Placental pericyte (primary cell): Measurements from ENCODE around the gene OTUD4. TPM values are rescaled to one million over a fixed set of nuclear protein-coding genes. Genes with fewer than 3 reads are reported as not detected.

Source experiments
- small RNA-seq: library from RNA; depleted of rRNA; stranded (forward); fragments of <200 nt; gene quantifications from one replicate; pipeline ENCODE3, GENCODE V24; 2012; ENCODE audit warnings: low replicate concordance
- total RNA-seq: library from RNA; depleted of rRNA; stranded (reverse); fragments of >200 nt; gene quantifications from 2 replicates; pipeline ENCODE4 v1.2.3, GENCODE V29; 2012

The OTUD4 gene
- 20.4 and 48.0 TPM in 2 replicates for total RNA-seq

DNA sequence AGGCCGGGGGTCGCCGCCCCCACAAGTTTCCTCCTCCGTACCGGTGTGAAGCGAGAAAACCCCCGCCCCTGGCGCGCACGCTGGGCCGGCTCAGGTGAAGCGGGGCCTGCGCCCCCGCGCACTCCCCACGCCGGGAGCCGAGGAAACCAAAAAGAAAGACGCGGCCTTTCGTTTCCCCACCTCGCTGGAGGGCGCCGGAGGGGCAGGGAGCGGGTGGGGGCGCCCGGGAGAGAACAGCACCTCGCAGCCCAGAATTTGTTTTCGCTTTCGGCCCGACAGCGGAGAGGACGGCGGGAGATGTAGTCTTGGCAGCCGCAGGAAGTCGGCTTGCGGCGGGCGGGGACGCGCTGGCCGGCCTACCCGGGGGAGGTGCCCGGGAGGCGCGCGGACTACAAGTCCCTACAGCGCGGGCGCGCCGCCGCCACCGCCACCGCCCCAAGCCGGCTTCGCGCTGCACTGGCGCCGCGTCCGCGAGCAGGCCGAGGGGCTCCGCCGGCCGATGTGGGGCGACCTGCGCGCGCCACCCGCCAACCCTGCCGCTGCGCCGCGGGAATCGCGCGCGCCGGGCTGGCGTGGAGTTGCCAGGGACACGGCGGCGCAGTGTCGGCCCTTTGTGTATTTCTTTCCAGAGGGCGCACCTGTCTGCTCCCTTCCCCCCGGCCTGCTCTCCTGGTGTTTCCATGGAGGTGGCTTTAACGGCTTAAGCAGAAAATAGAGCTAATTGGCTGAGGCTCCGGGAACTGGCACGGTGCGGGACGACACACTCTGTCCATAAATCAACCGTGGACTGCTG lies at the start of gene OTUD4:
Gene OTUD4 (minus strand): TSS at position 292 of the 793 bp plus-strand sequence. CDS start 616 bp downstream, outside the sequence.

GRCh38 chr4:145097821-145098674 lies 82.3 kb downstream of the OTUD4 start, which contains the start of the genes ABCE1 and ANAPC10:
TSS of gene ABCE1 (plus strand) at chr4:145098311. CDS start at chr4:145104413, 6,102 bp downstream.
TSS of gene ANAPC10 (minus strand) at chr4:145098196. CDS start at chr4:145096099, 2,097 bp downstream.

Small RNAs within 50 kb of the gene (small RNA-seq; reads per million reads assigned to genes)
- not detected for gene RF00019

Other genes starting within 250 kb of the OTUD4 start
- 15.1 and 23.5 TPM in 2 replicates for gene ANAPC10, start 82.4 kb downstream of the OTUD4 start, total RNA-seq
- 73.7 and 159 TPM in 2 replicates for gene ABCE1, start 82.3 kb downstream of the OTUD4 start, total RNA-seq